Ishikawa (cell line): ENCODE measurements around the gene CEP43.

ENCODE experiments used
- CEBPB ChIP-seq: IDR thresholded peaks from 2 replicates; pipeline ENCODE4 v1.6.1; 2012
- CREB1 ChIP-seq: IDR thresholded peaks from 2 replicates; pipeline ENCODE4 v1.6.1; 2012; ENCODE audit warnings: low read depth
- EGR1 ChIP-seq: IDR thresholded peaks from 2 replicates; pipeline ENCODE4 v1.6.1; 2012
- EP300 ChIP-seq: IDR thresholded peaks from 2 replicates; pipeline ENCODE4 v1.6.1; 2012; ENCODE audit warnings: borderline replicate concordance
- FOXM1 ChIP-seq: IDR thresholded peaks from 2 replicates; pipeline ENCODE4 v1.6.1; 2012; ENCODE audit warnings: low read depth, borderline replicate concordance
- NFIC ChIP-seq: IDR thresholded peaks from 2 replicates; pipeline ENCODE4 v1.6.1; 2012
- RAD21 ChIP-seq: IDR thresholded peaks from 2 replicates; pipeline ENCODE4 v1.6.1; 2012; ENCODE audit warnings: low read depth
- TAF1 ChIP-seq: IDR thresholded peaks from 2 replicates; pipeline ENCODE4 v1.6.1; 2012; ENCODE audit warnings: low read depth, mild to moderate bottlenecking
- TCF12 ChIP-seq: IDR thresholded peaks from 2 replicates; pipeline ENCODE4 v1.6.1; 2012; ENCODE audit warnings: low read depth
- TEAD4 ChIP-seq: IDR thresholded peaks from 2 replicates; pipeline ENCODE4 v1.6.1; 2012
- USF1 ChIP-seq: IDR thresholded peaks from 2 replicates; pipeline ENCODE4 v1.6.1; 2012
- YY1 ChIP-seq: IDR thresholded peaks from 2 replicates; pipeline ENCODE4 v1.6.1; 2012; ENCODE audit warnings: low read depth
- ZBTB7A ChIP-seq: IDR thresholded peaks from 2 replicates; pipeline ENCODE4 v1.6.1; 2012; ENCODE audit warnings: low read depth
- TF ChIP-seq, protein P1 (sequence below): IDR thresholded peaks from 2 replicates; pipeline ENCODE4 v1.6.1; 2012; ENCODE audit warnings: low read depth, mild to moderate bottlenecking
- TF ChIP-seq, protein P2 (sequence below): IDR thresholded peaks from 2 replicates; pipeline ENCODE4 v1.6.1; 2012

CEP43 gene

GRCh38 chr6:167037762-167038161, 38.6 kb downstream of the CEP43 start:
- TF ChIP-seq, protein P1, sequence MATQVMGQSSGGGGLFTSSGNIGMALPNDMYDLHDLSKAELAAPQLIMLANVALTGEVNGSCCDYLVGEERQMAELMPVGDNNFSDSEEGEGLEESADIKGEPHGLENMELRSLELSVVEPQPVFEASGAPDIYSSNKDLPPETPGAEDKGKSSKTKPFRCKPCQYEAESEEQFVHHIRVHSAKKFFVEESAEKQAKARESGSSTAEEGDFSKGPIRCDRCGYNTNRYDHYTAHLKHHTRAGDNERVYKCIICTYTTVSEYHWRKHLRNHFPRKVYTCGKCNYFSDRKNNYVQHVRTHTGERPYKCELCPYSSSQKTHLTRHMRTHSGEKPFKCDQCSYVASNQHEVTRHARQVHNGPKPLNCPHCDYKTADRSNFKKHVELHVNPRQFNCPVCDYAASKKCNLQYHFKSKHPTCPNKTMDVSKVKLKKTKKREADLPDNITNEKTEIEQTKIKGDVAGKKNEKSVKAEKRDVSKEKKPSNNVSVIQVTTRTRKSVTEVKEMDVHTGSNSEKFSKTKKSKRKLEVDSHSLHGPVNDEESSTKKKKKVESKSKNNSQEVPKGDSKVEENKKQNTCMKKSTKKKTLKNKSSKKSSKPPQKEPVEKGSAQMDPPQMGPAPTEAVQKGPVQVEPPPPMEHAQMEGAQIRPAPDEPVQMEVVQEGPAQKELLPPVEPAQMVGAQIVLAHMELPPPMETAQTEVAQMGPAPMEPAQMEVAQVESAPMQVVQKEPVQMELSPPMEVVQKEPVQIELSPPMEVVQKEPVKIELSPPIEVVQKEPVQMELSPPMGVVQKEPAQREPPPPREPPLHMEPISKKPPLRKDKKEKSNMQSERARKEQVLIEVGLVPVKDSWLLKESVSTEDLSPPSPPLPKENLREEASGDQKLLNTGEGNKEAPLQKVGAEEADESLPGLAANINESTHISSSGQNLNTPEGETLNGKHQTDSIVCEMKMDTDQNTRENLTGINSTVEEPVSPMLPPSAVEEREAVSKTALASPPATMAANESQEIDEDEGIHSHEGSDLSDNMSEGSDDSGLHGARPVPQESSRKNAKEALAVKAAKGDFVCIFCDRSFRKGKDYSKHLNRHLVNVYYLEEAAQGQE = no peak
- TF ChIP-seq CREB1 = no peak
- no peak for TF ChIP-seq TEAD4
- no peak for TF ChIP-seq RAD21

DNA sequence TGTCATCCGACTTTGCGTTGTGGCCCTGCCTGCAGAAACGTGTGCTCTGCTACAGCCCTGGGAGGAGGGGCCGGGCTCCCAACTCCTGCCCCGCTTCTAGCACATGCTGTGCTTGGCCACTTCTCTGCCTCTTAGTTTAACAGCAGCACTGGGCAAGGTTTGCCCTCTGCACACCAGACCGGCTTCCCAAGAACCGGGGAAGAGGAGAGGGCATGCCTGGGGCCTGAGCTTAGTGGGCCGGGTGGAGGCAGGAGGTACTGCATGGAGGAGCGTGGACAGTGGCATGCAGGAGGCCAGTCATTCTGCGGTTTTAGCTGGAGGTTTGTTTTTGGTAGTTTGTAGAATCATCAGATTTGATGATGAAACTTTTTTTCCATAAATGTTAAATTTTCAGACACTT, 45.5 kb downstream of the CEP43 start:
- TF ChIP-seq RAD21 (no peak), FOXM1 (no peak), YY1 (no peak), TAF1 (no peak), EGR1 (no peak), EP300 (no peak), USF1 (no peak), TEAD4 (no peak), ZBTB7A (no peak), CEBPB (no peak), NFIC (no peak), TCF12 (no peak), CREB1 (no peak)
- TF ChIP-seq, protein P1 = no peak
- TF ChIP-seq, protein P2, sequence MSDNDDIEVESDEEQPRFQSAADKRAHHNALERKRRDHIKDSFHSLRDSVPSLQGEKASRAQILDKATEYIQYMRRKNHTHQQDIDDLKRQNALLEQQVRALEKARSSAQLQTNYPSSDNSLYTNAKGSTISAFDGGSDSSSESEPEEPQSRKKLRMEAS = no peak

- no peak for TF ChIP-seq NFIC
- no peak for TF ChIP-seq EP300
- TF ChIP-seq, protein P1 = no peak
- no peak for TF ChIP-seq YY1
- TF ChIP-seq RAD21 = no peak
- TF ChIP-seq, protein P2 = no peak
- TF ChIP-seq TAF1 = no peak
- no peak for TF ChIP-seq FOXM1
Observed at GRCh38 chr6:167045828-167046580, 46.8 kb downstream of the CEP43 start.

DNA sequence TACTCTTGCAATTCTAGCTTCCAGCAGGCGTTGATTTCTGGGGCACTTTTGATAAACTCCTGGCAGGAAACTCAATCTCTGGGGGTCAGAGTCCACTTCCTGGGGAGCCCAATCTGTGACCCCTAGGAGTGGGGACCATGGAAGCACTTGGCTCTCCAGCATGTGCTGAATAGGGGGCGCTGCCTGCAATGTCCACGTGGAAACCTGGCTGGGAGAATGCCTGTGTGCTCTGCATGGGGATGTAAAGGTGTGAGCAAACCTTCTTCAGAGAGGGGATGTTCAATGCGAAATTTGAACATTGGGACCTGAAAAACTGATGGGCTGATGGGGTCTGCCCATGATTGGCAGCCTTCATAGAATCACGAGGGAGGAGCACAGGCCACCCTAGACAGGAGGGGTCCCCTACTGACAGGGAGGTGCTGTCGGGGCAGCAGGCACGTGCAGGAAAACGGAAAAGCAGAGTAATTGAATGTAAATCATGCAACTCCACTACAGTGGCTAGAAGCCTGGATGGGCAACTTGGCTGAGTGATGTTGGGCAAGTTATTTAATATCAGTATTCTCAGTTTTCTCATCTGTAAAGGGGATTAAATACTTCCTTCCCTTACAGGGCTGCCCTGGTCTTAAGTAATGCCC, 47.8 kb downstream of the CEP43 start:
- TF ChIP-seq TCF12 (no peak), CEBPB (no peak), EGR1 (no peak), USF1 (no peak), ZBTB7A (no peak), CREB1 (no peak), EP300 (no peak), FOXM1 (no peak), TAF1 (no peak), YY1 (no peak), RAD21 (no peak), TEAD4 (no peak), NFIC (no peak)
- TF ChIP-seq, protein P2 = no peak
